H1 (cell line): ENCODE results near the gene SFXN4. TPM values are rescaled to one million over a fixed set of nuclear protein-coding genes. Genes with fewer than 3 reads are reported as not detected.

Experiments
- KDM1A ChIP-seq: fragments of 200-600, 300-600 bp; sonication (generic); IDR thresholded peaks from 2 replicates; pipeline ENCODE4 v1.7.1; 2016; ENCODE audit warnings: mild to moderate bottlenecking, low read length, borderline replicate concordance
- polyA plus RNA-seq, 7 experiments: library from polyadenylated mRNA; depleted of rRNA in 3 of 7; stranded (reverse) in 5 of 7; unstranded in 2 of 7; fragments of >200 nt in 5 of 7; fragments of 200-250 nt in 2 of 7; gene quantifications; 1 replicate in 5 of 7; 2 replicates in 1 of 7; 4 replicates in 1 of 7; pipeline versions ENCODE4 v1.2.1 to v1.2.3, GENCODE V29; 2011 to 2013; ENCODE audit warnings: missing spikeins in 2 of 7, mixed read lengths in 2 of 7
- total RNA-seq: library from RNA; stranded (reverse); fragmentation: NEBNext Ultra II Directional; extraction: Animal tissue kit (Norgen Biotek cat#: 25700); gene quantifications from 2 replicates; pipeline ENCODE4 v1.2.1, GENCODE V29; 2021

The SFXN4 gene
- total and polyA plus RNA-seq, 2 of the 8 experiments (the other 6 are each of a cell fraction or from before 2014, with no cell fraction given) = 15.4 to 21.6 TPM

- TF ChIP-seq KDM1A = no peak
Observed at GRCh38 chr10:119131512-119132240, 33.8 kb downstream of the SFXN4 start (continued).
